ENCODE data around the gene MRC2. TPM values are rescaled to one million over a fixed set of nuclear protein-coding genes. Genes with fewer than 3 reads are reported as not detected.
A peak's percentile ranks its signal among the peaks of the same experiment; 100 is the strongest.

MRC2 gene
- total RNA-seq, 2 experiments from 2014 or later: 0.61 to 4.7 TPM

DNA sequence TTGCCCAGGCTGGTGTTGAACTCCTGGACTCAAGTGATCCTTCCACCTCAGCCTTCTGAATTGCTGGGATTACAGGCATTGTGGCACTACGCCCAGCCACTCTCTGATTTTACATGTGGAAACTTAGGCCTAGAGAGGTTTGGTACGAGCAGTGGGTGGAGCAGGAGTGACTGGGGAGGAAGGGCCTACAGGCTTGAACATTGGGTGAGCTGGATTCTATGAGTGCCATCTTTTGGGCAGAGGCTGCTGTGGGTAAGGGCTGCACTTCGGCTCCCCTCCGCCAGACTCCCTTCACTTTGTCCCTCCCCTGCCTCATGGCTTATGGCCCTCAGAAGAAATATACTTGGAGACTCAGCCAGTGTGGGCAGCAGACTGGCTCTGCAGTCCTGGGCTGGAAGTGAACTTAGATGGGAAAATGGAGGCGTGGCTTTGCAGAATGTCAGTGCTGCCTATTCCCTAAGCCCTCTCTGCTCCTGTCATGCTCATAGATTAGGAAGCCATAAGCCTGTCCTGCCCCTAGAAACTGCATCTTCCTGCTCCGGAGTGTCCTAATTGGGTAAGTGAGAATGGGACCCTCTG is 9.5 kb upstream of the MRC2 start:
- DNase-seq (no peak), ATAC-seq (no peak)
- H3K4me1 Mint-ChIP-seq: no peaks in the 10 kb centered on the region
- H3K9me3 Mint-ChIP-seq (ENCODE audit: low read depth): no peaks in the 10 kb centered on the region
- no peaks in the 10 kb centered on the region for H3K27me3 Mint-ChIP-seq
- peaks cover 11% of the 10 kb centered on the region for H3K36me3 Mint-ChIP-seq
- no peak overlapping the region for H3K4me3 Mint-ChIP-seq
- H3K27ac Mint-ChIP-seq: no peak overlapping the region
- CTCF ChIA-PET: no interaction called here

GRCh38 chr17:62618647-62619416 is 8.6 kb upstream of the MRC2 start:
- DNase-seq: no peak
- Mint-ChIP-seq H3K27ac (no peak overlapping the region), H3K4me3 (no peak overlapping the region), H3K9me3 (ENCODE audit: low read depth) (no peaks in the 10 kb centered on the region), H3K27me3 (no peaks in the 10 kb centered on the region), H3K36me3 (peaks cover 10% of the 10 kb centered on the region), H3K4me1 (no peaks in the 10 kb centered on the region)
- ATAC-seq: no peak
- CTCF ChIA-PET: no interaction called here

DNA sequence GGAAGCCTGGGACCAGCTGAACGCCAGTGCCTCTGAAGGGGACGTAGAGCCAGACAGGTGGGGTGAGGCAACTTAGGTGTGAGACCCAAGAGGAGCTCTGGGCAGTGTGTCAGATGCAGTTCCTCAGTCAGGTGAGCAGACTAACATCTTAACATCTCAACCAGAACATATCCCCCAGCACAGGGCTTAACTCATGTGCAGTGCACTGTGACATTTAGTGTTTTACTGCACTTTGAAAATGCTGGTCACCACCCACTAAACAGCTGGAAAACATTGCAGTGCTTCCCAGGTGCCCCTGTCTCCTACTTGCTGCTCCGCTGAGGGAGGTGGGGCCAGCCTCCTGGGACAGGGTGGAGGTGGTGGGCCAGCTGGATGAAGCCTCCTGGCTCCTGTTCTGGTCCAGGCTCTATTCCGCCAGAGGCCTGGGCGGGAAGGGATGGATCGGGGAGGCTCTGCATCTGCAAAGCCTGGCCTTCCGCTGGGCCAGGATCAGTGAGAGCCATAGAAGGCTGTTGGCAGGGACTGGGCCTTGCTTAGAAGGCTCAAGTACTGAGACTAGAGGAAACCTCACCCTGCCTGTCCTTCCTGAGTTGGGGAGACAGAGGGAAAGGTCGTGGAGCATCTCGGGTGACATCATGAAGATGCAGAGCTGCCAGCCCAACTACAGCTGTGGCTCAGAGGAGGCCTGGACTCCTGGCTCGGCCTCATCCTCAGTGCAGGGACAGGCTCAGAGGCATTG is 7.9 kb upstream of the MRC2 start:
- Mint-ChIP-seq H3K27me3 (no peaks in the 10 kb centered on the region), H3K4me3 (no peak overlapping the region), H3K27ac (no peak overlapping the region), H3K4me1 (no peaks in the 10 kb centered on the region), H3K36me3 (peaks cover 5% of the 10 kb centered on the region), H3K9me3 (ENCODE audit: low read depth) (no peaks in the 10 kb centered on the region)
- DNase-seq (no peak), ATAC-seq (no peak)
- CTCF ChIA-PET: no interaction called here

DNA sequence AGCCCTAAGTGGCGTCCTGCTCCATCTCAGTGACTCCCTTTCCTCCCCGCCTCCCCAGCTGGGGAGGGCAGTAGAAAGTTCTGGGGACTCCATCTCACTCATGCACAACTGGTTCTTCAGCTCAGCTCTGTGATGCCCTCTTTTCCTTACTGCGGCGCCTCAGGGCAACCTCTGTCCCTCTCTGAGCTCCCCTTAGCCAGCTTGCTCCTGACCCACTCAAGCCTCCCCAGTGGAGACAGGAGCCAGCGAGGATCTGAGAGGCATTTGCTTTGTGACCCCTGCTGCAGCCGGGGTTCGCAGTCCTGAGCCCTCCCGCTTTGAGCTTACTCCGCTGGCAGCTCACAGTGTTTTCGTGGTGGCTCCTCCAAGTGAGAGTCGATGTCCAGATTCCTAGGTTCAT is 6.2 kb upstream of the MRC2 start:
- Mint-ChIP-seq H3K27ac (no peak overlapping the region), H3K4me1 (no peaks in the 10 kb centered on the region), H3K36me3 (peaks cover 1% of the 10 kb centered on the region), H3K9me3 (ENCODE audit: low read depth) (no peaks in the 10 kb centered on the region), H3K4me3 (no peak overlapping the region), H3K27me3 (peaks cover 7% of the 10 kb centered on the region)
- CTCF ChIA-PET: interaction anchor here (1.1 kb wide), 1 partner anchor 200 kb away, joined by 3 read pairs; no protein-coding TSS in a partner anchor
- ATAC-seq: no peak
- no peak for DNase-seq

DNA sequence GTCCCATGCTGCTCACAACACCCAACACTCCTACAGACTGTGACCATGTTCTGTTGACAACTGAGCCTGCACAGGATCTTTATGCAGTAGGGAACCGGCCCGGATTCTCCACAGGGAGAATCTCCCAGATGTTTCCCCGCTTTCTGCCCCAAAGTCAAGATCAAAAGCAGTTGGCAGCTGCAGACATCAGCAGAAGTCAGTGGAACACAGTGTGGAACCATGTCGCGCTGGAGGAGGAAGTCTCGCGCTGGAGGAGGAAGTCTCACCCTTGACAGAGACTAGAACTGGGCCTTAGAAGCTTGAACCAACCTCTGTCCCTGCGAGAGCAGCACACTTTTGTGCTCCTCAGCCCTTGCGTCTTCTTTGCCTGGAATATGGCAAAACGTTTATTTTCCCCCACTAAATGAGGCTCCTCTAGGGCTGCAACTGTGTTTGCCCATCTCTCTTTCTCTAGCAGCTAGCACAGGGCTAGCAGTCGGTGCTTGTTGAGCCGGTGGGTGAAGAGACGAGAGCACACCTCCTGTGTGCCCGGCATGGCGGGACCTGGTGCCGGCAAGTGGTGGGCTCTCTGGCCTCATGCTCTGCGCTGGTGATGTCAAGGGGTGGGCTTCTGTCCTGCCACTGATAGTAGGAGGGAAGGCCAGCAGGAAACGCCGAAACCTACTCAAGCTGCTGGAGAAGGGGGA is 2.1 kb upstream of the MRC2 start:
- Mint-ChIP-seq H3K36me3 (peaks cover 1% of the 10 kb centered on the region), H3K27me3 (peaks cover 35% of the 10 kb centered on the region), H3K4me3 (no peak overlapping the region), H3K27ac (no peak overlapping the region), H3K9me3 (ENCODE audit: low read depth) (no peaks in the 10 kb centered on the region), H3K4me1 (peaks cover 7% of the 10 kb centered on the region)
- ATAC-seq (no peak), DNase-seq (no peak)
- CTCF ChIA-PET: no interaction called here

DNA sequence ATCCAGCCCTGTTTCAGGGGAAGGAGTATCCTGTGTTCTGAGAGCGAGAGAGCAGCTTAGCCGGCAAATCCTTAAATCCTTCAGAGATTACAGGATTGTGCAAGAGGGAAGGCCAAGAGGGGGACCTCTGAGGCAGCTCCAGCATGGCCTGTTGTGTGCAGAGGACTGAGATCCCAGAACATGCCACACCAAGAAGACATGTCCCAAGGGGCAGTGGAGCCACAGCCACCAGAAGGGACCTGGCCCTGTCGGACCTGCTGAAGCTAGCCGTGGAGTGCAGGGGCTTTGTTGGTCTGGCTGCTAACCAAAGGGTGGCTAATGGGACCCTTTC is 1.6 kb upstream of the MRC2 start:
- no peak for DNase-seq
- no peak for ATAC-seq
- Mint-ChIP-seq H3K27me3 (peaks cover 37% of the 10 kb centered on the region), H3K27ac (no peak overlapping the region), H3K36me3 (peaks cover 1% of the 10 kb centered on the region), H3K4me3 (no peak overlapping the region), H3K4me1 (peaks cover 7% of the 10 kb centered on the region), H3K9me3 (ENCODE audit: low read depth) (no peaks in the 10 kb centered on the region)
- CTCF ChIA-PET: no interaction called here

DNA sequence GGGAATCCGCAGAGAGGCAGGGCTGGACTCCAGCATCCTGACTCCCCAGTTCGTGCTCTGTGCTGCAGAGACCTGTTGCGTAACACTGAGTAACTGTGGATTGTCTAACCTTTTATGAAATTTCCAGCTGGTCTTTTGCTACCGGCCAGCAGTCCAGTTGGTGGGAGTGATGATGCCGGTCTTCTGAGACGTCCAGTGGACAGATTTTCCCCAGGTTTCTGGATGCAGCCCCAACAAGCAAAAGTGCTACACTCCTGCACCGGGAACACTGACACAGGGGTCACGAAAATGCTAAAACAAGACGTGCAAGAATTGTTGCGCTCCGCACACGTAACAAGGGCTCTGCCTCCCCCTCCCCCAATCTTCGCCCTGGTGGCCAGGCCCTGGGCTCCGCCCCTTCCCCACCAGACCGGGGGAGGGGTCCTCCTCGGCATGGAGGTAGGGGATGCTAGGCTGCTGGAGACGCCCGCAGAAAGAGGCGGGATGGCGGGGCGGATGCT is 701 bp upstream of the MRC2 start:
- ATAC-seq (no peak), DNase-seq (no peak)
- Mint-ChIP-seq H3K4me1 (peaks cover 7% of the 10 kb centered on the region), H3K9me3 (ENCODE audit: low read depth) (no peaks in the 10 kb centered on the region), H3K27ac (no peak overlapping the region), H3K36me3 (peaks cover 1% of the 10 kb centered on the region), H3K27me3 (peaks cover 37% of the 10 kb centered on the region), H3K4me3 (peak overlapping the region; percentile 64)
- CTCF ChIA-PET: no interaction called here

- CTCF ChIA-PET: no interaction called here
- H3K36me3 Mint-ChIP-seq: no peaks in the 10 kb centered on the region
- ATAC-seq (peak; percentile 63), DNase-seq (peak; percentile 47)
- no peak overlapping the region for H3K27ac Mint-ChIP-seq
- no peaks in the 10 kb centered on the region for H3K9me3 Mint-ChIP-seq (ENCODE audit: low read depth)
- peaks cover 7% of the 10 kb centered on the region for H3K4me1 Mint-ChIP-seq
- peak overlapping the region; percentile 72 for H3K4me3 Mint-ChIP-seq
- H3K27me3 Mint-ChIP-seq: peaks cover 45% of the 10 kb centered on the region
Measured at GRCh38 chr17:62627904-62628633, 599 bp downstream of the MRC2 start.

- H3K27ac Mint-ChIP-seq: no peak overlapping the region
- no peaks in the 10 kb centered on the region for H3K9me3 Mint-ChIP-seq (ENCODE audit: low read depth)
- no peaks in the 10 kb centered on the region for H3K36me3 Mint-ChIP-seq
- H3K4me1 Mint-ChIP-seq: peaks cover 7% of the 10 kb centered on the region
- ATAC-seq: no peak
- CTCF ChIA-PET: no interaction called here
- H3K27me3 Mint-ChIP-seq: peaks cover 48% of the 10 kb centered on the region
- no peak for DNase-seq
- peak overlapping the region; percentile 72 for H3K4me3 Mint-ChIP-seq
Measured at GRCh38 chr17:62628831-62629555, 1.5 kb downstream of the MRC2 start.

GRCh38 chr17:62629556-62630364 is 2.3 kb downstream of the MRC2 start:
- ATAC-seq (no peak), DNase-seq (no peak)
- Mint-ChIP-seq H3K27me3 (peaks cover 54% of the 10 kb centered on the region), H3K4me1 (peaks cover 7% of the 10 kb centered on the region), H3K4me3 (no peak overlapping the region), H3K36me3 (no peaks in the 10 kb centered on the region), H3K27ac (no peak overlapping the region), H3K9me3 (ENCODE audit: low read depth) (no peaks in the 10 kb centered on the region)
- CTCF ChIA-PET: no interaction called here

GRCh38 chr17:62630365-62631085 is 3.1 kb downstream of the MRC2 start:
- H3K4me1 Mint-ChIP-seq: peaks cover 7% of the 10 kb centered on the region
- ATAC-seq (no peak), DNase-seq (no peak)
- no peaks in the 10 kb centered on the region for H3K9me3 Mint-ChIP-seq (ENCODE audit: low read depth)
- no peak overlapping the region for H3K27ac Mint-ChIP-seq
- peaks cover 58% of the 10 kb centered on the region for H3K27me3 Mint-ChIP-seq
- no peak overlapping the region for H3K4me3 Mint-ChIP-seq
- no peaks in the 10 kb centered on the region for H3K36me3 Mint-ChIP-seq
- CTCF ChIA-PET: no interaction called here
